Activated CD4-positive, alpha-beta T cell treated with anti-CD3 and anti-CD28 coated beads, Interleukin-2, amount 10 ng/mL, durations not matched to agents 7 days and 5 days (primary cell): Measurements from ENCODE around the gene EMSY. TPM values are rescaled to one million over a fixed set of nuclear protein-coding genes. Genes with fewer than 3 reads are reported as not detected.
"Not testable (repeated sequence)": the region's sequence is repeated elsewhere in the genome, so short reads cannot be mapped to it uniquely, and the experiment has no call there.

Source experiments
- CTCF ChIA-PET: fragments of 350-600 bp; sonication (Branson Sonifier 250); formaldehyde crosslinking; loops from one replicate; lab custom pipeline; 2021; ENCODE audit warnings: antibody characterized with exemption; lab: Charles Lee
- POLR2A ChIA-PET: fragments of 350-600 bp; sonication (Branson Sonifier 250); formaldehyde crosslinking; loops from one replicate; lab custom pipeline; 2021; ENCODE audit warnings: antibody characterized with exemption; lab: Charles Lee
- DNase-seq: peaks from one replicate; pipeline ENCODE4 v3.0.0-alpha.2; 2020
- H3K27ac Mint-ChIP-seq: one replicate; pipeline ENCODE4 v1.8.0; 2021; ENCODE audit warnings: mild to moderate bottlenecking, moderate library complexity, mixed read lengths
- H3K27me3 Mint-ChIP-seq: one replicate; pipeline ENCODE4 v1.8.0; 2021; ENCODE audit warnings: mixed read lengths
- H3K36me3 Mint-ChIP-seq: one replicate; pipeline ENCODE4 v1.8.0; 2021; ENCODE audit warnings: low read depth, mixed read lengths
- H3K4me1 Mint-ChIP-seq: one replicate; pipeline ENCODE4 v1.8.0; 2021; ENCODE audit warnings: mixed read lengths
- H3K4me3 Mint-ChIP-seq: one replicate; pipeline ENCODE4 v1.8.0; 2021; ENCODE audit warnings: mild to moderate bottlenecking, moderate library complexity, mixed read lengths
- H3K9me3 Mint-ChIP-seq: one replicate; pipeline ENCODE4 v1.8.0; 2021; ENCODE audit warnings: mixed read lengths
- total RNA-seq, 2 experiments: library from RNA; stranded (reverse); gene quantifications; one replicate each; pipeline ENCODE4 v1.2.3, GENCODE V29; 2021

The EMSY gene
- total RNA-seq, 2 experiments from 2014 or later = 28.7 to 31.8 TPM

DNA sequence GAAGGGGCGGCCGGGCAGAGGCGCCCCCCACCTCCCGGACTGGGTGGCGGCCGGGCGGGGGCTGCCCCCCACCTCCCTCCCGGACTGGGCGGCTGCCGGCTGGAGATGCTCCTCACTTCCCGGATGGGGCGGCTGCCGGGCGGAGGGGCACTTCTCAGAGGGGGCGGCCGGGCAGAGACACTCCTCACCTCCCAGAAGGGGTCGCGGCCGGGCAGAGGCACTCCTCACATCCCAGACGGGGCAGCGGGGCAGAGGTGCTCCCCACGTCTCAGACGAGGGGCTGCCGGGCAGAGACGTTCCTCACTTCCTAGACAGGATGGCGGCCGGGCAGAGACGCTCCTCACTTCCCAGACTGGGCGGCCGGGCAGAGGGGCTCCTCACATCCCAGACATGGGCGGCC, 137.7 kb downstream of the EMSY start:
- H3K36me3 Mint-ChIP-seq, POLR2A ChIA-PET, H3K4me1 Mint-ChIP-seq, H3K27ac Mint-ChIP-seq, CTCF ChIA-PET, H3K9me3 Mint-ChIP-seq, DNase-seq, H3K4me3 Mint-ChIP-seq, H3K27me3 Mint-ChIP-seq: not testable (repeated sequence)

- Mint-ChIP-seq H3K4me1 (peaks cover 55% of the 10 kb centered on the region), H3K9me3 (peaks cover 2% of the 10 kb centered on the region), H3K4me3 (no peak overlapping the region), H3K27ac (peak overlapping the region; percentile 86), H3K27me3 (no peaks in the 10 kb centered on the region), H3K36me3 (no peaks in the 10 kb centered on the region)
- CTCF ChIA-PET = interaction anchor here (0.8 to 1.4 kb wide), 4 partner anchors 12 to 53 kb away, joined by 3 to 5 read pairs (median 3); no protein-coding TSS in a partner anchor
- POLR2A ChIA-PET = no interaction called here
- no peak for DNase-seq
These were observed 143.1 kb downstream of the EMSY start for GRCh38 chr11:76587820-76588454.

DNA sequence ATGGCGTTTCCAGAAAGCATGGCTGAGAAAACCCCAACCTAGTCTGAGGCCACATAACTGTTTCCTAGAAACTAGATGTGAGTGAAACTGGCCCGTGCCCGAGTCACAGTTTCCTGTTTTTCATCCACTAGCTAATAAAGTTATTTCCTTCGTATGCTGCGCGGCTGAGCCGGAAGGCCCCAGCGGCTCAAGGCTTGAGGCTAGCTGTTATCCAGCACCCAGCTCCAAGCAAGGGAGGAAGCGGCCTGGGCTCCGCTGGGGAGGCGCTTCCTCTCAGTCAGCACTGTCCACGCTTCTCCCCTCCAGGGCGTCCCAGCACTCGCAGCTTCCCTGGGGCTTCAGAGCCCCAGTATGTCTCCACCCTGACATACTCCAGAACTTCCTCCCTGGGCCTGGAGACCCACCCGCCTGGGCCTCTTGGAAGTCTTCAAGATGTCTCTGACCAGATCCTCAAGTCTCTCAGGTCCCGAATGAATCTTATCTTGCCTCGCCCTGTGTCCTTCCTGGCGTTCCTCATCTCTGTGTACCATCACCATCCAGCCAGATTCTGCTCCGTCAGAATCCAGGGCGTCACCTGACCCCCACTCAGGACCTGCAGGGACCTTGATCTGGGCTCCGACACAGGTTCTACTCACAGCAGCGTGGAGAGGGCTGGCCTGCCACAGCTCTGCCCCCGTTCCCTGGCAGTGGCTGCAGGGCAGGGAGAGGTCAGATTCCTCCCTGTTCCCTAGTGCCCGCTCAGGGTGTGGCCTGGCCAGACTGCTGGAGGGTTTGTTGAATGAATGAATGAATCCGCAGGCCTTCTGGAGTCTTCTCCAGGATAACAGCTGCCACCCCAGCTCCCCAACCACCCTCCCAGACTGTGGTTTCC, 143.9 kb downstream of the EMSY start:
- peak; percentile 44 for DNase-seq
- peaks cover 2% of the 10 kb centered on the region for H3K9me3 Mint-ChIP-seq
- no peak overlapping the region for H3K4me3 Mint-ChIP-seq
- ChIA-PET POLR2A (no interaction called here), CTCF (interaction anchor here (0.8 to 1.4 kb wide), 5 partner anchors 11 to 381 kb away, joined by 3 to 5 read pairs (median 3); no protein-coding TSS in a partner anchor)
- H3K27ac Mint-ChIP-seq = peak overlapping the region; percentile 86
- peaks cover 62% of the 10 kb centered on the region for H3K4me1 Mint-ChIP-seq
- H3K27me3 Mint-ChIP-seq = peaks cover 2% of the 10 kb centered on the region
- no peaks in the 10 kb centered on the region for H3K36me3 Mint-ChIP-seq

DNA sequence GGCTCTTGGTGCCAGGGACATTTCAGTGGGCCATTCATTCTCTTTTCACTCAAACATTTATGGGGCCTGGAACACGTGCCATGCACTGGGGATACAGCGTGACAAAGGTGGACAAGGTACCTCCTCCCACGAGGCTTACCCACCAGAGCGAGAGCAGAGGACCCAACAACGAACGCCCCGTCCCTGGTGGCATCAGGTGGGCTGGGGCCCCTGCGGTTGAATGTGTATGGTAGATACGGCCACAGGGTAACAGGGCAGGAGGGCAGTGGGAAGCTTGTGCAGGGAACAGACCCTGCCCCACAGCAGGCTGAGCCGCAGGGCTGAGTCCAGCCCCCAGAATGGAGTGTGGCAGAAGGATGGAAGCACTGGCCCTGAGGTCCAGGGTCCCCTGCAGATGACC, 144.7 kb downstream of the EMSY start:
- H3K36me3 Mint-ChIP-seq = no peaks in the 10 kb centered on the region
- no peak for DNase-seq
- H3K4me3 Mint-ChIP-seq = no peak overlapping the region
- CTCF ChIA-PET = interaction anchor here (1.1 to 1.4 kb wide), 2 partner anchors 10 to 382 kb away, joined by 4 to 5 read pairs; no protein-coding TSS in a partner anchor
- H3K4me1 Mint-ChIP-seq = peaks cover 65% of the 10 kb centered on the region
- peaks cover 2% of the 10 kb centered on the region for H3K9me3 Mint-ChIP-seq
- peak overlapping the region; percentile 86 for H3K27ac Mint-ChIP-seq
- POLR2A ChIA-PET = no interaction called here
- H3K27me3 Mint-ChIP-seq = peaks cover 5% of the 10 kb centered on the region

- Mint-ChIP-seq H3K27ac (no peak overlapping the region), H3K36me3 (no peaks in the 10 kb centered on the region), H3K27me3 (peaks cover 8% of the 10 kb centered on the region), H3K9me3 (peaks cover 1% of the 10 kb centered on the region), H3K4me3 (no peak overlapping the region), H3K4me1 (peaks cover 72% of the 10 kb centered on the region)
- CTCF ChIA-PET = interaction anchor here (1.3 to 1.6 kb wide), 2 partner anchors 9 to 165 kb away, joined by 3 to 4 read pairs; no protein-coding TSS in a partner anchor
- DNase-seq = no peak
- POLR2A ChIA-PET = no interaction called here
These were observed 145.4 kb downstream of the EMSY start for GRCh38 chr11:76589964-76590950.

DNA sequence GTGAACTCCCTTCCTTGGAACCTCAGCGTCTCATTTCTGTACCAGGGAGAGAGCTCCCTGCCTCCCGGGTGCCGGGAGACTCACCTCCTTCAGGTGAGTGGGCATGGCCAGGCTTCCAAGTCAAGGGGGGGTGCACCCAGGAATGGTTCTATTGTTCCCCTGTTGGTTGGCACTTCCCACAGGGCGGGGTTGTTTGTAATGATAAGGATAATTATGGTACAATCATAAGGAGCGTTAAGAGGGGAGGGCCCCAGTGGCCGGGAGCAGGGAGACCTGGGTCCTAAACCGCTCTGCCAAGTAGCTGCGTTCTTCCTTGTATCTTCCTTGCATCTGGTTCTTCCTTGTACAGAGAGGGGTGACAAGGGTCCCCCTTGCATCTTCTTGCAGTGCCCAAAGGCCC, 146.6 kb downstream of the EMSY start:
- Mint-ChIP-seq H3K27me3 (peaks cover 10% of the 10 kb centered on the region), H3K27ac (no peak overlapping the region), H3K4me3 (no peak overlapping the region), H3K4me1 (peaks cover 72% of the 10 kb centered on the region), H3K9me3 (no peaks in the 10 kb centered on the region), H3K36me3 (no peaks in the 10 kb centered on the region)
- no peak for DNase-seq
- CTCF ChIA-PET = interaction anchor here (0.6 to 1.6 kb wide), 3 partner anchors 12 to 217 kb away, joined by 3 to 5 read pairs (median 3); no protein-coding TSS in a partner anchor
- POLR2A ChIA-PET = no interaction called here

GRCh38 chr11:76592025-76592914, 147.5 kb downstream of the EMSY start:
- H3K9me3 Mint-ChIP-seq = no peaks in the 10 kb centered on the region
- peaks cover 10% of the 10 kb centered on the region for H3K27me3 Mint-ChIP-seq
- peak; percentile 17 for DNase-seq
- peak overlapping the region; percentile 67 for H3K27ac Mint-ChIP-seq
- ChIA-PET POLR2A (no interaction called here), CTCF (interaction anchor here (0.6 to 1.6 kb wide), 3 partner anchors 13 to 218 kb away, joined by 3 to 5 read pairs (median 3); no protein-coding TSS in a partner anchor)
- peaks cover 71% of the 10 kb centered on the region for H3K4me1 Mint-ChIP-seq
- no peaks in the 10 kb centered on the region for H3K36me3 Mint-ChIP-seq
- no peak overlapping the region for H3K4me3 Mint-ChIP-seq

GRCh38 chr11:76592961-76593360, 148.1 kb downstream of the EMSY start:
- ChIA-PET CTCF (interaction anchor here (1.3 kb wide), 1 partner anchor 14 kb away, joined by 3 read pairs; no protein-coding TSS in a partner anchor), POLR2A (no interaction called here)
- no peak overlapping the region for H3K4me3 Mint-ChIP-seq
- no peaks in the 10 kb centered on the region for H3K36me3 Mint-ChIP-seq
- peaks cover 65% of the 10 kb centered on the region for H3K4me1 Mint-ChIP-seq
- no peaks in the 10 kb centered on the region for H3K9me3 Mint-ChIP-seq
- H3K27me3 Mint-ChIP-seq = peaks cover 10% of the 10 kb centered on the region
- DNase-seq = no peak
- no peak overlapping the region for H3K27ac Mint-ChIP-seq

- H3K9me3 Mint-ChIP-seq, H3K36me3 Mint-ChIP-seq, H3K4me3 Mint-ChIP-seq, H3K27ac Mint-ChIP-seq, H3K27me3 Mint-ChIP-seq, POLR2A ChIA-PET, DNase-seq: not testable (repeated sequence)
- CTCF ChIA-PET = interaction anchor here (1.0 kb wide), 1 partner anchor 15 kb away, joined by 3 read pairs; no protein-coding TSS in a partner anchor
- peaks cover 44% of the 10 kb centered on the region for H3K4me1 Mint-ChIP-seq
These were observed 150.3 kb downstream of the EMSY start for GRCh38 chr11:76595091-76595490.

GRCh38 chr11:76596652-76597051, 151.8 kb downstream of the EMSY start:
- CTCF ChIA-PET = no interaction called here
- Mint-ChIP-seq H3K27me3 (peaks cover 10% of the 10 kb centered on the region), H3K27ac (peak overlapping the region; percentile 33), H3K36me3 (no peaks in the 10 kb centered on the region), H3K4me1 (peaks cover 30% of the 10 kb centered on the region), H3K4me3 (no peak overlapping the region), H3K9me3 (no peaks in the 10 kb centered on the region)
- no peak for DNase-seq
- POLR2A ChIA-PET = no interaction called here
